ENCODE data around the gene ZBED6.
A peak's percentile ranks its signal among the peaks of the same experiment; 100 is the strongest.
"Not testable (repeated sequence)": the region's sequence is repeated elsewhere in the genome, so short reads cannot be mapped to it uniquely, and the experiment has no call there.

Gene ZBED6, protein sequence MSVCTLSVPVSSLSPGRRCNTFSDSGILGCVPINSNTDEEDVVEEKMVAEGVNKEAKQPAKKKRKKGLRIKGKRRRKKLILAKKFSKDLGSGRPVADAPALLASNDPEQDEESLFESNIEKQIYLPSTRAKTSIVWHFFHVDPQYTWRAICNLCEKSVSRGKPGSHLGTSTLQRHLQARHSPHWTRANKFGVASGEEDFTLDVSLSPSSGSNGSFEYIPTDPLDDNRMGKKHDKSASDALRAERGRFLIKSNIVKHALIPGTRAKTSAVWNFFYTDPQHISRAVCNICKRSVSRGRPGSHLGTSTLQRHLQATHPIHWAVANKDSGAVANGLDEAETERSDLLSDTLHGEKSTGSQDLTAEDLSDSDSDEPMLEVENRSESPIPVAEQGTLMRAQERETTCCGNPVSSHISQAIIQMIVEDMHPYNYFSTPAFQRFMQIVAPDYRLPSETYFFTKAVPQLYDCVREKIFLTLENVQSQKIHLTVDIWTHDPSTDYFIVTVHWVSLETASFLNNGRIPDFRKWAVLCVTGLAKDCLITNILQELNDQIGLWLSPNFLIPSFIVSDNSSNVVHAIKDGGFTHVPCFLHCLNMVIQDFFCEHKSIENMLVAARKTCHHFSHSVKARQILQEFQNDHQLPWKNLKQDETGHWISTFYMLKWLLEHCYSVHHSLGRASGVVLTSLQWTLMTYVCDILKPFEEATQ (N-terminal part only)

DNA sequence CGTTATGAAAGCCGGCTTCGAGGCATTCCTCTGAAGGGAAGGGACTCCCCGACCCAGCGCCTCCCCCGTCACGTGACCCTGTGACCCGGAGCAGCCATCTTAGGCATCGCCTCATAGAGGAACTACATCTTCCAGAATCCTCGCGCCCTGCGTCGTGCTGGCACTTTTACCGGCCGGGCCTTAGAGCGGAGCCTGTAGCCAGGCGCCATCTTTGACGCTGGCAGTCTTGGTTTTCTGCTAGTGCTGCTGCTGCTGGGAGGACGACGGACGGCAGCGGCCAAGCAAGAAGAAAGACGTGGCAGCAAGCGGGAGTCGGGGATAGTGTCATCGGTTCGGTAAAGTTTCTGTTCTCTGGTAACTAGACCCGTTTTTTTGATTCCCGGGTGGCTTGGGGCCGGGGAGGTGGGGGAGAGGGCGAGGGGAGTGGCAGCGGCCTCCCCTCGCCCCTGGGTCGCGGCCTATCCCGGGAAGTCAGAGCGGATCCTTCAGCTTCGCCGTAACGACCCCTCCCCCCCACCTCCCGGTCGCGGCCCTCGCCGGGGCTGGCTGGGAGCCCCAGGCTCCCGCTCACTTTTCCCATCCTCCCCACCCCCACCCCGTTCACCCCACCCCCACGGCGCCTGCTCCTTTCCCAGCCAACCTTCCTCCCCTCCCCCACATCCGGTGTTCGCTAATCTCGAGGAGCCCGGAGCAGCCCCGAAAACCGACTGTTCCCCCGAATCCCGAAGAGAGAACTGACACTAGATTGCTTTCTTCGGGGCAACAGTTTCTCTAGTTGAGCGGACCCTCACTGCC is at the start of gene ZBED6, which contains the start of gene ZC3H11A:
Gene ZBED6 (plus strand): TSS at position 183 of the 795 bp plus-strand sequence. CDS start 1,900 bp downstream, outside the sequence.
Gene ZC3H11A (plus strand): TSS at position 183 of the 795 bp plus-strand sequence. CDS start 21,448 bp downstream, outside the sequence.
- peak within 1 kb of the TSS; percentile 94 for H3K4me3 ChIP-seq (ENCODE audit: low read length)
- TF ChIP-seq, protein P1, sequence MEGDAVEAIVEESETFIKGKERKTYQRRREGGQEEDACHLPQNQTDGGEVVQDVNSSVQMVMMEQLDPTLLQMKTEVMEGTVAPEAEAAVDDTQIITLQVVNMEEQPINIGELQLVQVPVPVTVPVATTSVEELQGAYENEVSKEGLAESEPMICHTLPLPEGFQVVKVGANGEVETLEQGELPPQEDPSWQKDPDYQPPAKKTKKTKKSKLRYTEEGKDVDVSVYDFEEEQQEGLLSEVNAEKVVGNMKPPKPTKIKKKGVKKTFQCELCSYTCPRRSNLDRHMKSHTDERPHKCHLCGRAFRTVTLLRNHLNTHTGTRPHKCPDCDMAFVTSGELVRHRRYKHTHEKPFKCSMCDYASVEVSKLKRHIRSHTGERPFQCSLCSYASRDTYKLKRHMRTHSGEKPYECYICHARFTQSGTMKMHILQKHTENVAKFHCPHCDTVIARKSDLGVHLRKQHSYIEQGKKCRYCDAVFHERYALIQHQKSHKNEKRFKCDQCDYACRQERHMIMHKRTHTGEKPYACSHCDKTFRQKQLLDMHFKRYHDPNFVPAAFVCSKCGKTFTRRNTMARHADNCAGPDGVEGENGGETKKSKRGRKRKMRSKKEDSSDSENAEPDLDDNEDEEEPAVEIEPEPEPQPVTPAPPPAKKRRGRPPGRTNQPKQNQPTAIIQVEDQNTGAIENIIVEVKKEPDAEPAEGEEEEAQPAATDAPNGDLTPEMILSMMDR (conservative IDR thresholded peaks at IDR 0.05; ENCODE audit: low read depth, low read length), result no peak
- DNase-seq (ENCODE audit: low read depth), result peak; percentile 95

- no peak for DNase-seq (ENCODE audit: low read depth)
- TF ChIP-seq, protein P1 (conservative IDR thresholded peaks at IDR 0.05; ENCODE audit: low read depth, low read length), result no peak
- H3K4me3 ChIP-seq (ENCODE audit: low read length), result no peak overlapping the region
These were observed 49.1 kb upstream of the ZBED6 start for GRCh38 chr1:203746281-203746680.

DNA sequence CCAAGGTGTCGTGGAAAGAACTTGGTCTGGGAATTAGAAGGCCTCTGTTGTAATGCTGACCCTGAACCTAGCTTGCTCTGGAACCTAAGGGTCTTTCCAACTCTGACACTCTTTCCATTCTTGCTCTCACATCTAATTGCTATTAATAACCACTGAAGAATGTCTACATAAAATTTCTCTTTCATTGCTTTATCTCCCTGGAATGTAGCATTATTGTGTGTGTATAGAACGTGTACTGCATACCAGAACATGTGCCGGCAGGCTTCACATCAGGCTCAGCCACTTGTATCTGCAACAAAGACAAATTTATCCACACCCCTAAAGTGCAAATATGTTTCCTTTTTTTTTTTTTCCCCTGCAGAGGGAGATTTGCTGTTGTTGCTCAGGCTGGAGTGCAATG is 44.4 kb upstream of the ZBED6 start:
- no peak overlapping the region for H3K4me3 ChIP-seq (ENCODE audit: low read length)
- TF ChIP-seq, protein P1 (conservative IDR thresholded peaks at IDR 0.05; ENCODE audit: low read depth, low read length), result no peak
- peak; percentile 56 for DNase-seq (ENCODE audit: low read depth)

DNA sequence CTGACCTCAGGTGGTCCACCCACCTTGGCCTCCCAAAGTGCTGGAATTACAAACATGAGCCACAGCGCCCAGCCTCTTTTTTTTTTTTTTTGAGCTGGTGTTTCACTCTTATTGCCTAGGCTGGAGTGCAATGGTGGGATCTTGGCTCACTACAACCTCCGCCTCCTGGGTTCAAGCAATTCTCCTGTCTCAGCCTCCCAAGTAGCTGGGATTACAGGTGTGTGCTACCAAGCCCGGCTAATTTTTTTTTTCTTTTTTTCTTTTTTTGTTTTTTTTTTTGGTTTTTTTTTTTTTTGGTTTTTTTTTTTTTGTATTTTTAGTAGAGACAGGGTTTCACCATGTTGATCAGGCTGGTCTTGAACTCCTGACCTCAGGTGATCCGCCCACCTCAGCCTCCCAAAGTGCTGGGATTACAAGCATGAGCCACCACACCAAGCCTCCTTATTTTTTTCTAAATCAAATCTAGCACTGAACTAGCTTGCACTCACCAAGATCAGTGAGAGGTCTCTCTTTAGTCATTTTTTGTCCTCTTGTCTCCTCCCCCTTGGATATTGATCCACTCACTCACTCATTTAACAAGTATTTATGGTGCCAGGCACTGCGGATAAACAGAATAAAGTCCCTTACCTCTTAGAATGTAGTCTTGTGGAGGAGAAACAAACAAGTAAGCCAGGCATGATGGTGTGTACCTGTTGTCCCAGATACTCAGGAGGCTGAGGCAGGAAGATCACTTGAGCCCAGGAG is 43.6 kb upstream of the ZBED6 start:
- DNase-seq (ENCODE audit: low read depth), result not testable (repeated sequence)

DNA sequence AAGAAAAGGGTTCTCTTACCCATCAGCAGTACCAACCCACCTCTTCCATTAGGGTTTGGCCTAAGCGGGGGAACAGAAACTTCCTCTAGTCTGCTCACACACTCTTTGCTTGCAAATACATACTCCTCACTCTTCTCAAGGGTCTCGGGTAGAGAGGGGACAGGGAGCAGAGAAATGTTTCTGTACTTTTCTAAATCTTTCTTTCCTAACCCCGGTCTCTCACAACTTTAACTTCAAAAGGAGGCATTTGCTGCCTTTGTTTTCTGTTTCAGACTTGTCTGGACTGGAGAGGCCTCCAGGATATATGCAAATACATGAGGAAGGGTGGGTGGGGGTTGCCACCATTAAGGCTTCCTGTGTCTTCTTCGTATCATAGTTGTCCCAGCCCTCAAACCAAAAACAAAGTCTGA is 41.0 kb upstream of the ZBED6 start:
- TF ChIP-seq, protein P1 (conservative IDR thresholded peaks at IDR 0.05; ENCODE audit: low read depth, low read length), result no peak
- DNase-seq (ENCODE audit: low read depth), result no peak
- H3K4me3 ChIP-seq (ENCODE audit: low read length), result no peak overlapping the region

More for the DNA sequence above, 43.6 kb upstream of the ZBED6 start:
- not testable (repeated sequence) for H3K4me3 ChIP-seq (ENCODE audit: low read length)

DNA sequence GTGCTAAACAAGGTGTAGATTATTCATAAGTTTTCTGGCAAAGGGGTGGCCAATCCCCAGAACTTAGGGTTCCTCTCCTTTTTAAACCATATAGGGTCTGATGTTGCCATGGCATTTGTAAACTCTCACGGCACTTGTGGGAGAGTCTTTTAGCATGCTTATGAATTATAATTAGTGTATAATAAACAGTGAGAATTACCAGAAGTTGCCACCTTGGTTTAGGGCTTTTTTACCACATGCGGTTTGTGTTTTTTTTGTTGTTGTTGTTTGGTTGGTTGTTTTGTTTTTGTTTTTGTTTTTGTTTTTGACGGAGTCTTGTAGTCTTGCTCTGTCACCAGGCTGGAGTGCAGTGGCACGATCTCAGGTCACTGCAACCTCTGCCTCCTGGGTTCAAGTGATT is 39.4 kb upstream of the ZBED6 start:
- H3K4me3 ChIP-seq (ENCODE audit: low read length), result no peak overlapping the region
- TF ChIP-seq, protein P1 (conservative IDR thresholded peaks at IDR 0.05; ENCODE audit: low read depth, low read length), result no peak
- no peak for DNase-seq (ENCODE audit: low read depth)

DNA sequence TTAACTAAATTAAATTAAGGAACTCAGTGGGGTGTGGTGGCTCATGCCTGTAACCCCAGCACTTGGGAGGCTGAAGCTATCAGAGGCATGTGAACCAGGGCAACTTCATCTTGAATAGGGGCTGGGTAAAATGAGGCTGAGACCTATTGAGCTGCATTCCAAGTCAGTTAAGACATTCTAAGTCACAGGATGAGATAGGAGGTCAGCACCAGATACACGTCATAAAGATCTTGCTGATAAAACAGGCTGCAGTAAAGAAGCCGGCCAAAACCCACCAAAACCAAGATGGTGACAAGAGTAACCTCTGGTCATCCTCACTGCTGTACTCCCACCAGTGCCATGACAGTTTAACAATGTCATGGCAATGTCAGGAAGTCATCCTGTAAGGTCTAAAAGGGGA is 36.7 kb upstream of the ZBED6 start:
- not testable (repeated sequence) for H3K4me3 ChIP-seq (ENCODE audit: low read length); DNase-seq (ENCODE audit: low read depth)
